OCI-LY7 (cell line): Measurements from ENCODE around the gene TTR. TPM values are rescaled to one million over a fixed set of nuclear protein-coding genes. Genes with fewer than 3 reads are reported as not detected.
A peak's percentile ranks its signal among the peaks of the same experiment; 100 is the strongest.

Source experiments
- BruUV-seq: library from RNA; stranded (reverse); fragments of 400-500 nt; replicated peaks from 2 replicates; lab custom pipeline; 2021; lab: Mats Ljungman, UMichigan
- CTCF ChIA-PET: fragments of 300-600 bp; sonication (Branson Sonifier 250); formaldehyde crosslinking; loops from one replicate; lab custom pipeline; 2022; ENCODE audit warnings: antibody characterized with exemption; ENCODE audit not compliant: unreplicated experiment; lab: Charles Lee
- POLR2A ChIA-PET: fragments of 300-600 bp; sonication (Branson Sonifier 250); formaldehyde crosslinking; loops from one replicate; lab custom pipeline; 2022; ENCODE audit warnings: antibody characterized with exemption; lab: Charles Lee
- DNase-seq: peaks from one replicate; pipeline ENCODE4 v3.0.0-alpha.2; 2015; ENCODE audit warnings: low spot score
- H2AFZ ChIP-seq: fragments of 200-600 bp; sonication (generic), shearing (Covaris generic); 2 replicates; pipeline ENCODE4 v1.6.1; 2014; ENCODE audit warnings: mild to moderate bottlenecking, antibody characterized with exemption, low read length, moderate library complexity
- H3K27ac ChIP-seq: fragments of 200-600 bp; sonication (generic); 2 replicates; pipeline ENCODE4 v1.5.1; 2014; ENCODE audit warnings: mixed run types, low read depth, mild to moderate bottlenecking, moderate library complexity, low read length, inconsistent platforms; ENCODE audit not compliant: poor library complexity, severe bottlenecking
- H3K36me3 ChIP-seq: fragments of 200-600 bp; sonication (generic); 2 replicates; pipeline ENCODE4 v1.6.1; 2014; ENCODE audit warnings: mild to moderate bottlenecking, antibody characterized with exemption, low read length, moderate library complexity, mixed read lengths; ENCODE audit not compliant: insufficient read depth
- H3K4me1 ChIP-seq: fragments of 200-600 bp; sonication (generic); 2 replicates; pipeline ENCODE4 v1.5.1; 2014; ENCODE audit warnings: mild to moderate bottlenecking, low read length; ENCODE audit not compliant: insufficient read depth, poor library complexity, severe bottlenecking
- H3K4me2 ChIP-seq: fragments of 200-600 bp; sonication (generic); 2 replicates; pipeline ENCODE4 v1.6.1; 2014; ENCODE audit warnings: mild to moderate bottlenecking, low read length
- H3K4me3 ChIP-seq: fragments of 200-600 bp; sonication (generic); 2 replicates; pipeline ENCODE4 v1.5.1; 2014; ENCODE audit warnings: mild to moderate bottlenecking, low read depth, low read length; ENCODE audit not compliant: poor library complexity, severe bottlenecking
- H3K79me2 ChIP-seq: fragments of 200-600 bp; sonication (generic); 2 replicates; pipeline ENCODE4 v1.6.1; 2016; ENCODE audit warnings: low read depth, mild to moderate bottlenecking, low read length, moderate library complexity, mixed read lengths; ENCODE audit not compliant: insufficient read depth
- H3K9me2 ChIP-seq: fragments of 200-600 bp; sonication (generic); 2 replicates; pipeline ENCODE4 v1.6.1; 2016; ENCODE audit warnings: mild to moderate bottlenecking, low read length, mixed read lengths; ENCODE audit not compliant: insufficient read depth
- H3K9me3 ChIP-seq: fragments of 200-600 bp; sonication (generic); 2 replicates; pipeline ENCODE4 v1.6.1; 2014; ENCODE audit warnings: mild to moderate bottlenecking, mixed run types, low read length, mixed read lengths
- H4K20me1 ChIP-seq: fragments of 200-600 bp; sonication (generic); 2 replicates; pipeline ENCODE4 v1.6.1; 2014; ENCODE audit warnings: mild to moderate bottlenecking, antibody characterized with exemption, low read length, moderate library complexity, mixed read lengths; ENCODE audit not compliant: insufficient read depth
- EZH2phosphoT487 ChIP-seq: fragments of 200-600 bp; sonication (generic); IDR thresholded peaks from 2 replicates; pipeline ENCODE4 v1.6.1; 2018; ENCODE audit warnings: low read depth, borderline replicate concordance, mild to moderate bottlenecking, mixed run types, antibody characterized with exemption, low read length, moderate library complexity, mixed read lengths
- intact Hi-C: fragments of 100-400 bp; cut with micrococcal nuclease; formaldehyde crosslinking; loops from one replicate; pipeline ENCODE4 v1.10.0; 2022; ENCODE audit not compliant: unreplicated experiment
- total RNA-seq, 2 experiments: library from RNA; depleted of rRNA in 1 of 2; stranded (reverse); fragments of >200 nt in 1 of 2; shearing (Covaris generic) in 1 of 2; gene quantifications; 2 replicates each; pipeline ENCODE4 v1.2.3, GENCODE V29; 2014 to 2022
- TF ChIP-seq, protein P1 (sequence below): fragments of 200-600 bp; sonication (generic); conservative IDR thresholded peaks from 2 replicates; pipeline ENCODE4 v1.5.1; 2014; ENCODE audit warnings: mild to moderate bottlenecking, antibody characterized with exemption, low read length, moderate library complexity, mixed read lengths

Gene TTR
- total RNA-seq, 2 experiments from 2014 or later, result not detected

DNA sequence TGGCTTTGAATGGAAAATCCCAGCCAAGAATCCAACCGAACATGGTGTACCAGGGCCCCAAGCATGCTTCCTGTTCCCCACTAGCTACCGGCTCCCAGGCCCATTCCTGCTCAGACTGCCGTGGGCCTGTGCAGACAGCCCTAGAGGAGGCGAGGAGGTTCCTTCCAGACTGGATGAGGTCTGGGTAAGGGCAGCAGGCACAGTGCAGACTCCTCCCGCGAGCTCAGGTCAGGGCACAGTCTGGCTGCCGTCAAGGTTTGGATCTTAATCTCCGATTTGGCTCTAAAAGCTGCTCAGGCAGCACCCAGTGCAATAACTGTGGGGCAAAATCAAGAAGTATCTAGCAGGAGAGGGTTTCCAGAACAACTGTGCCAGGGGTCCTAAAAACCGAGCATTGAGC lies 19.3 kb upstream of the TTR start:
- Histone ChIP-seq H3K9me3 (no peaks in the 10 kb centered on the region), H2AFZ (peak overlapping the region; percentile 50; the same call in 1 of the 2 replicates), H3K4me2 (no peak overlapping the region), H3K4me3 (no peak overlapping the region), H3K36me3 (no peaks in the 10 kb centered on the region), H4K20me1 (no peaks in the 10 kb centered on the region), H3K4me1 (peaks cover 56% of the 10 kb centered on the region), H3K27ac (no peak overlapping the region), H3K79me2 (no peaks in the 10 kb centered on the region), H3K9me2 (no peaks in the 10 kb centered on the region)
- BruUV-seq, result no TSS peak
- intact Hi-C loops, result no loop called here
- CTCF ChIA-PET, result no interaction called here
- no peak for TF ChIP-seq EZH2phosphoT487
- TF ChIP-seq, protein P1, sequence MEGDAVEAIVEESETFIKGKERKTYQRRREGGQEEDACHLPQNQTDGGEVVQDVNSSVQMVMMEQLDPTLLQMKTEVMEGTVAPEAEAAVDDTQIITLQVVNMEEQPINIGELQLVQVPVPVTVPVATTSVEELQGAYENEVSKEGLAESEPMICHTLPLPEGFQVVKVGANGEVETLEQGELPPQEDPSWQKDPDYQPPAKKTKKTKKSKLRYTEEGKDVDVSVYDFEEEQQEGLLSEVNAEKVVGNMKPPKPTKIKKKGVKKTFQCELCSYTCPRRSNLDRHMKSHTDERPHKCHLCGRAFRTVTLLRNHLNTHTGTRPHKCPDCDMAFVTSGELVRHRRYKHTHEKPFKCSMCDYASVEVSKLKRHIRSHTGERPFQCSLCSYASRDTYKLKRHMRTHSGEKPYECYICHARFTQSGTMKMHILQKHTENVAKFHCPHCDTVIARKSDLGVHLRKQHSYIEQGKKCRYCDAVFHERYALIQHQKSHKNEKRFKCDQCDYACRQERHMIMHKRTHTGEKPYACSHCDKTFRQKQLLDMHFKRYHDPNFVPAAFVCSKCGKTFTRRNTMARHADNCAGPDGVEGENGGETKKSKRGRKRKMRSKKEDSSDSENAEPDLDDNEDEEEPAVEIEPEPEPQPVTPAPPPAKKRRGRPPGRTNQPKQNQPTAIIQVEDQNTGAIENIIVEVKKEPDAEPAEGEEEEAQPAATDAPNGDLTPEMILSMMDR, result no peak
- POLR2A ChIA-PET, result no interaction called here
- DNase-seq, result no peak

DNA sequence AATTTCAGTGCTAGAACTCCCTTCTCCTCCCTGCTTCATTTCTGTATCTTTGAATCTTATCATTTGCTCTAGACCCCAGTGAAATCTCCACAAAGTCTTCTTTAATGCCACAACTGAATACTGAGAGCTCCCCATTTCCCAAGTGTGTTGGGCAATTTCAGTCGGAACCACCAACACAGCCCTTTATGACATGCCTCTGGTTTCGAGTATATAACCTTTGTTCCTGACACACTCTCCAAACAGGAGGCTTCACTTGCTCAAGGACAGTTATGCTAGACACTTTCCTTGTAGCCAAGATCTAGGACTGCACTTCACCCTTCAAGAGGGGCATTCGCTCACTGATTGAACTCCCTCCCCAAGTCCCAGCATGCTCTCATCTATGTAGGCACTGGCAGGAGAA lies 18.6 kb upstream of the TTR start:
- Histone ChIP-seq H3K27ac (no peak overlapping the region), H3K9me3 (no peaks in the 10 kb centered on the region), H3K9me2 (no peaks in the 10 kb centered on the region), H3K79me2 (no peaks in the 10 kb centered on the region), H2AFZ (peak overlapping the region; percentile 50), H3K4me3 (no peak overlapping the region), H4K20me1 (no peaks in the 10 kb centered on the region), H3K4me2 (no peak overlapping the region), H3K4me1 (peaks cover 63% of the 10 kb centered on the region), H3K36me3 (no peaks in the 10 kb centered on the region)
- POLR2A ChIA-PET, result interaction anchor here (0.6 kb wide), 1 partner anchor 80 kb away, joined by 8 read pairs; no protein-coding TSS in a partner anchor
- intact Hi-C loops, result no loop called here
- no TSS peak for BruUV-seq
- DNase-seq, result no peak
- CTCF ChIA-PET, result no interaction called here
- no peak for TF ChIP-seq EZH2phosphoT487
- TF ChIP-seq, protein P1, result no peak

DNA sequence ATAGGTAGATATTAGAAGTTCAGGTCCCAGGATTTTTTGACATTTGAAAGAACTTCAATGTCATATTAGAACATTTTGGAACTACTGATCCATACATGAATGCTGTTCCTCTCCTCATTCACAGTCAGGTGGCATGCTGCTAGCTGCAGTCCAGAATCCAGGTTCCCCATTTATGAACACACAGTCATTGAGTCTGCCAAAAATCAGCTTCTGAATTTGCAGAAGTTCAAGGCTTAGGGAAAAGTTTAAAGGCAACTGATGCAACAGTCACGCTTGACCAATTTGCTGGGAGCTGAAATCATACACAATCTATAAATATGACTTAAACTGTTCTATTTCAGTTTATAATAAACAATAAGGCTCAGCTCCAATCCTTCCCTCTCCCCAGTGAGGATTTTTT lies 17.3 kb upstream of the TTR start:
- Histone ChIP-seq H3K4me2 (no peak overlapping the region), H3K27ac (peak overlapping the region; percentile 99), H3K9me2 (no peaks in the 10 kb centered on the region), H2AFZ (no peak overlapping the region), H3K4me3 (no peak overlapping the region), H3K36me3 (no peaks in the 10 kb centered on the region), H4K20me1 (no peaks in the 10 kb centered on the region), H3K4me1 (peaks cover 76% of the 10 kb centered on the region), H3K9me3 (peaks cover 2% of the 10 kb centered on the region; the same call in 1 of the 2 replicates), H3K79me2 (no peaks in the 10 kb centered on the region)
- ChIA-PET CTCF (no interaction called here), POLR2A (interaction anchor here (0.7 kb wide), 2 partner anchors 41 to 148 kb away, joined by 3 to 4 read pairs; no protein-coding TSS in a partner anchor)
- peak; percentile 20 for DNase-seq
- intact Hi-C loops, result no loop called here
- BruUV-seq, result no TSS peak
- TF ChIP-seq EZH2phosphoT487, result no peak
- TF ChIP-seq, protein P1, result no peak
